NT2/D1 (cell line): ENCODE measurements around the gene DLG2.

Source experiments
- SUZ12 ChIP-seq: IDR thresholded peaks from 2 replicates; pipeline ENCODE4 v1.6.1; 2011; ENCODE audit not compliant: insufficient read length, insufficient read depth; ENCODE audit errors: extremely low read depth
- YY1 ChIP-seq: IDR thresholded peaks from 2 replicates; pipeline ENCODE4 v1.6.1; 2011; ENCODE audit not compliant: insufficient read length, insufficient read depth
- ZNF274 ChIP-seq: IDR thresholded peaks from 2 replicates; pipeline ENCODE4 v1.6.1; 2011; ENCODE audit warnings: mild to moderate bottlenecking, low read depth, low read length

- no peak for TF ChIP-seq ZNF274
- no peak for TF ChIP-seq SUZ12
- TF ChIP-seq YY1: no peak
Observed at GRCh38 chr11:84990141-84990540, 637.0 kb downstream of the DLG2 start.
